IPS-NIHi11 (cell line): ENCODE results near the gene MYO5C.
A peak's percentile ranks its signal among the peaks of the same experiment; 100 is the strongest.

Experiments used
- DNase-seq: peaks from one replicate; pipeline ENCODE4 v3.0.0; 2012; ENCODE audit warnings: mixed read lengths, low spot score

MYO5C gene

GRCh38 chr15:52295421-52296001 is at the start of gene MYO5C:
Gene MYO5C, minus strand, starts transcription at chr15:52295804. Its CDS starts 168 bp downstream, at chr15:52295636.
- peak; percentile 97 for DNase-seq

DNA sequence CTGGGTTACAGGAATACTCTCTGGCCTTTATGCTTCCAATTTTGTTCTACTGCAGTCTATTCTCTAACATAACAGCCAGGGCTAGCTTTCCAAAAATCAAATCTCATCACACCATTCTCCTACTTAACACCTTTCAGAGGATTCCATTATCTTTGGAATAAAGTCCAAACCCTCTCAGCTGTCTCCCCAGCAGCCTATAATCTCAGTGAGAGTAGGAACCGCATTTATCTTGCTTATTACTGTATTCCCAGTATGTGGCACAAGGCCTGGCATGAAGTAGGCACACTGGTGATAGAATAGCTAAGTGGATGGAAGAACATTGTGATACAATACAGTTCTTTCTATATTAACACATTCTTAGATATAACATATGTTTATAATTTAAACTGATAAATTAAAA is 49.0 kb upstream of the MYO5C start:
- no peak for DNase-seq

DNA sequence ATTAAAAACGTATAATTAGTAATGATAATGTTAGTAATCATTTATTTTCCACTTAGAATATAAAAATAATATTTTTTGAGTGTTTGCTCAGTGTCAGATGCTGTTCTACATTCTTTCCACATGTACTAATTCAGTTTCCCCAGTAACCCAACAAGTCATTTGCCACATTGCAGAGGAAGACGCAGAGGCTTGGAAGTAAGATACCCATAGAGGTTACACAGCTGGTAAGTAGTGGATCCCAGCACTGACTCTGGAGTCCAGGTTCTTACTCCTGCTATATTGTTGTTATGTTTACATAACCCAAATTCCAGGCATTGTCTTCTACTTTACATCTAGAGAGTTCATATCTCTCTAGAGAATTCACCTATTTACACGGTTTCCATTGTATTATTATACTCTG is 48.2 kb upstream of the MYO5C start:
- DNase-seq, result no peak

DNA sequence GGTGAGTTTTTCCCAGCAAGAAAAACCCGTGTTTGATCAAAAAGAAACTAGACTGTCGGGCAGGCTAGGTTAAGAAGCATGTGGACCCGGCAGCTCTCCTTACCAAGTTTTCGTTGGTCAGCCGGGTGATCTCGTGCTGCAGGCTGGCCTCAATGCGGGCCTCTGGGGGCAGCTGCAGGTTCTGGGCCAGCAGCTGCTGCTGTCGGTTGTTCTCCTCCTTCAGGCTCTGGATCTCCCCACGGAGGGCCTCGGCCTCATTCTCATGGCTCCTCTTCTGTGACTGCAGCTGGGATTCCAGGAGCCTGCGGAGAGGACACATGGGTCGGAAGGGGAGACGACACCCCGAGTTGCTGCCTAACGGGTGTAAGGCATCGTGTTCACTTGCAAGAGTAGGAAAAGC is 44.5 kb upstream of the MYO5C start:
- no peak for DNase-seq

GRCh38 chr15:52338891-52339290 is 43.3 kb upstream of the MYO5C start:
- no peak for DNase-seq

DNA sequence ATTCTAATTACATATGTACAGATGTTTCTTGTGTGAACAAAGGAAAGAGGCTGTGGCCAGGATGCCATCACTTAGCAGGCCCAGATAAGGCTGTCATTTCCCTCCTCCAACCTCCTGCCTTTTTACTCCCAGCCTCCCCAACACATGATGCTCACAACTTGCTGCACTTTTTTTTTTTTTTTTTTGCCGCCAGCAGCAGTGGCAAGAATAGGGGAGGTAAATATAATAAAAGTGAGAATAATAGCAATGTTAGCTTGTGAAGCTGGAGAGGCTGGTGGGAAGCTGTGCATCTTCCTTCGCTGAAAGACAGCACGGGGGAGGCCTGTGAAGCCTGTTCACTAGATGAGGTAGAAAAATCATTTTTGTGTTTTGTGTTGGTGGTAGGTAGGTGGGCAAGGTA is 42.5 kb upstream of the MYO5C start:
- DNase-seq, result no peak

DNA sequence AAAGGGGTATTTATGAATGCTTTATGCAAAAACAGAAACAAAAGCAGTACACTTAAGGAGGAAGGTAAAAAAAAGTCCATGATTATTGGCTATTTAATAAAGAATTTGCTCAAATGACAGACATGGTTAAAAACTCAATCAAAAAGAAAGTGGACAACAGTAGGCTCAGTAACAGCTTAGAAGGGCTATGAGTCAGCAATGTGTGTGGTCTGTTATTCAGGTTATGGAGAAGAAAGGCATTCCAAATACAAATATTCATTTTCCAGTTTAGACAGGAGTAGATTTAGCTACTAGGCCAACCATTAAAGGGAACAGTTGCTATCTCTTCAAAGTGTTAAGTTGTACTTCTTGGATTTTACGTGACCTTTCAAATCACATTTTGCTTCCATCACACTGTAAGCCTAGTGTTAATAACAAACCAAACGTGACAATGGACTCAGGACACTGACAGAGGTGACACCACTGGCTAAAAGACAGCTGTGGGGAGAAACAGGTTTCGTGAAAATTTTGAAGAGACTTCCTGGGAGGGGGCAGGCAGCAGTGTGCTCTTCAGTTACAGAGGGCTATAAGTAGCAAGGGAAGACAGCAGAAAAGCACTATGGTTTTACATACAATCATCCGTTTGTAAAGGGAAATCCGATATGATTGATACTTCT is 41.7 kb upstream of the MYO5C start:
- no peak for DNase-seq

DNA sequence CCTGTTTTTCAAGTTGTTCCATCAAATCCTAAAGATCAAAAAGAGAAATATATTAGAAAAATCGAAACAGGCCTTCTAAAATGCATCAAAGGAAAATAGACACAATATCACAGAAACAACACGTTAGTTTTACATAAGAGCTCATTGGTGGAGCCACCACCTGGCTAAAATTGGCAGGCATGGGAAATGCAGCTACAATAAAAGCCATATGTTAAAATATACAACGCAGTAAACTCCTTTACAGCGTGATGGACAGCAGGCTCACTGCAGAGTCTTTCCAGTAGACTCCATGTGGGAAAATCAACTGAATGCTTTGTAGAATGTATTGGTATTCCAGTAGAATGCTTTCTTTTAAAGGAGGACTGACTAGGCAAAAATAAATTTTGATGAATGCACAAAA is 40.9 kb upstream of the MYO5C start:
- DNase-seq, result no peak

DNA sequence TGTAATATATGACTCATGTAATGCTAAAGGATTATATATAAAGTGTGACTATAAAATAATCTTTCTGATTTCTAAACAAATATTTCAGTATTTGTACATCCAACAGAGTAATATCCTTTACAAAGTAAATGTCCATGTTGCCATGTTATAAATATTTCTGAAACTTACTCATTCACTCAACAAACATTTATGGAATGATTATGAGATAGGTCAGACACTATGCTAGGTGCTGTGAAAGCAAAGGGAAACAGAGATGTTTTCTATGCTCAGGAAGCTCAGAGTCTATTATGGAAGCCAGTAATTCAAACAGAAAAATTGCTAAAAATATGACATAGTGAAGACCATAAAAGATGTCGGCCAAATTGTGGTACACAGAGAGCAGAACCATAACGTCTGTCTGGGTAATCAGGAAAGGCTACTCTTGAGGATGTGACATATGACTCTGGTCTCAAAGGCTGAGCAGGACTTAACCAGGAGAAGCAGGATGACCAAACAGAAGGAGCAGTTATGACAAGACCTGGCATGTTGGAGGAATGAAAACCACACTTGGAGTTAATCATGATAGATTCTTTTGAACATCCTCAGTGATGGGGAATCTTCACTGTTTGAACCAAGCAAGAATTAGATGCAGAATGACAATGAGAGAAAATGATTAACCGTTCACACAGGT is 39.0 kb upstream of the MYO5C start:
- DNase-seq, result no peak

DNA sequence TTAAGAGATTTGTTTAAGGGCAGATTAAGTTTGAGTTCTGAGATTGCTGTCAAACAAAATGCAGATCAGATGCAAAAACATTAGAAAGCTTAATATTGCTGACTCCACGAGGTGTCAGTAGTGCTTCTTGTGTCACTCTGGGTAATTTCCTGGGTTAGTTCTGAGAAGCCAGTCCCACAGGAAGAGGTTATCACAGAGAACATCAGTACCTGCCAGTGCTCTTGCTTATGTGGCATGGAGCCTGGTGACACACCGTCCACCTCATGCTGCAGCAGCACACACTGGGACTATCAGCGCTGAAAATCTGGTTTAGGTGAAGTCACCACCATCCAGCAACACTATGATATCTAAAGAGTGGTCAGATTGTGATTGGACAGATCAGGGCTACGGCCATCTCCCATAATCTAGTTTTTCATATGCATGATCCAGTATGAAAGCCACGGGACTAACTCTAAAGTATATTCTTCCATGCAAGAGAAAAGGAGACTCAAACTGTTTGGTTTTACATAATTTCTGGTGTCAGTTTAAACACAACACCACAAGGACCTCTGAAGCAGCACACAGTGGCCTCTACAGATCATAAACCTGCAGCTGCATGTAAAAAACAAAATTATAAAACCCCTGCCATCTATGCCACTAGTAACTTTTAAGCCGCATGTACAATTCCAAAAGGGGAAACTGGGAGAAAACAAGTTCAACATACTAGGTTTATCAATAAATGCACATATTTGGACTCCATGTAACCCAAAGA is 36.1 kb upstream of the MYO5C start:
- peak; percentile 28 for DNase-seq

DNA sequence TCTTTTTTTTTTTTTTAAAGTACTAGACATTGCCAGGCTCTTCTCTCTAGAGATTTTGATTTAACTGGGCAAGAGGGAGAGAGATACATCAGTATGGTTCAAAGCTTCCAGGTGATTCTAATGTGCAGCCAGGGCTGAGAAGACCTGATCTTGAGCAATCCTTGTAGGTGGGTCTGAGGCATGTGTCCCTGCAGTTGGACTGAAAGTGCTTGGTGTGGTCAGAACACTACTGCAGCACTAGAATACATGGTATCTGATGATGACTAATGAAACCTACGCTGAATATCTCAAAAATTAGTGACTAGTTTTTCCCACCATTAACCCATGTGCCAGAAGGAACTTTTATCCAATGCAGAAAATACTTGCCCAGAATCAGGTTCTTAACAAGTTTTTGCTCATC is 34.4 kb upstream of the MYO5C start:
- DNase-seq, result no peak

- DNase-seq, result no peak
Measured at GRCh38 chr15:52329150-52329549, 33.5 kb upstream of the MYO5C start.

- no peak for DNase-seq
Measured at GRCh38 chr15:52328680-52329079, 33.1 kb upstream of the MYO5C start.

DNA sequence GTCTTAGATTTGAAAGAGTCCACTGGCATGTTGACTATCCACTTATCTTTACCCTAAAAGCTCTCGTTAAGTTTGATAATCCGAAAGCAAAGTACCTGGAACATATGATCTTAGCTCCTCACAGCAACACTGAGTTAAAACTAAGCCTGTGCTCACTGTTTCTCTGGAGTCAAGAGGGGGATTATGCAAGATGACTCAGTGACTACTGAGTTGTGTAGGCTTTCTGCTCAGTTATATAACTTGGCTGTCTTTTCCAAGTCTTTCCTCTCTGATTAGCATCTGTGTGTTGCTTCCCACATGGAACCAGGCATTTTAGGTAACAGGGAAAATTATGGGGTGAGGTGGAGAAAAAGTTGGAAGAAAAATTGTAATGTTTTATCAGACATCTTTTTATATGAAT is 31.2 kb upstream of the MYO5C start:
- no peak for DNase-seq

- no peak for DNase-seq
Measured at GRCh38 chr15:52324109-52324508, 28.5 kb upstream of the MYO5C start.

DNA sequence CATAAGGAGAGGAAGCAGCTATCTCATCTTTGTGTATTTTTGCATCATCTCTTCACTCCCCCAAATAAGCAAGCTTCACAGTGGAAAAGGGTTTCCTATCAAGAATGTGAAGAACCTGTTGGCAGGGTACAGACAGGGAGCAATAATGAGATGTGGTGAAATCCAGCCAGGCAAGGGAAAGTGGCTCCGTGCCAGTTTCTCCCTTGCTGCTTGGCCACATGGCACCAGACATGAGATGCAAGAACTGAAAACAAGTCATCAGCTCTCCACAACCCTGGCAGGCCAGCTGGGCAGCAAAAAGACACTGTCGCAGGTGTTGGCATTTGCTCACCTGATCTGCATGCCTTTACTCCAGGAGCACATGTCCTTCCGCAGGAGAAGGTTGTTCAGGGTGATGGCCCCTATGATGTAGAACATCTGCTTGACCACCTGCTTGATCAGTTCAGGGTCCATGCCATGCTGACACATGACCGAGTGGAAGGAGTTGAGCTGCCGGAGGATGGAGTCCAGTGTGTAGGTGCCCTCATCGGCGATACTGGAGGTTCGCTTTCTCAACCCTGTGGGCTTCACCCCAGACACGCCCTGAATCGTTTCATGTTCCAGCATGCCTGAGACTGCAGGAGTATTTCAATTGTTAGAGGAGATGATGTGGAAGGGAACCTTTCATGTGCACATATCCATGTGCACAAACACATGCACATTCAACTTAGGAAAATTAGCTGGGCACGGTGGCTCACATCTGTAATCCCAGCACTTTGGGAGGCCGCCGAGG is 23.3 kb upstream of the MYO5C start:
- DNase-seq, result no peak

GRCh38 chr15:52317688-52318087 is 22.1 kb upstream of the MYO5C start:
- DNase-seq, result no peak

GRCh38 chr15:52317022-52317421 is 21.4 kb upstream of the MYO5C start:
- no peak for DNase-seq

- DNase-seq, result no peak
Measured at GRCh38 chr15:52309154-52309548, 13.5 kb upstream of the MYO5C start.

GRCh38 chr15:52308446-52309153 is 13.0 kb upstream of the MYO5C start:
- no peak for DNase-seq

GRCh38 chr15:52307847-52308246 is 12.2 kb upstream of the MYO5C start:
- DNase-seq, result no peak

DNA sequence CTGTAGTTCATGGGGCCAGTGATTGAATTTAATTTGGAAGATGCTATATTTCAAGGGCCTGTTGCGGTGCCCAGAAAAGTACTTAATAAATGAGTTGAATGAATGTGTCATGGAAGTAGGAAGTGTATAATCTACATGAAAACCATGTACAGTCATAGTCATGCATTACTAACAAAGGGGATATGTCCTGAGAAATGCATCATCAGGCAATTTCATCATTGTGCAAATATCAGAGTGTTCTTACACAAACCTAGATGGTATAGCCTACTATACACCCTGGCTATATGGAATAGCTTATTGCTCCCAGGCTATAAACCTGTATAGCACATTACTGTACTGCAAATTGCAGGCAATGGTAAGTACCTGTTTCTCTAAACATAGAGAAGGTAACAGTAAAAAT is 10.7 kb upstream of the MYO5C start:
- DNase-seq, result no peak
